Astrocyte (in vitro differentiated cells and primary cell): ENCODE results near the gene TMEM233.

Source experiments
- CTCF ChIP-seq: IDR thresholded peaks from 2 replicates; pipeline ENCODE4 v1.5.1; 2011; ENCODE audit warnings: low read depth, mild to moderate bottlenecking, inconsistent platforms, low read length, moderate library complexity; ENCODE audit not compliant: insufficient read depth
- EZH2 ChIP-seq: IDR thresholded peaks from 2 replicates; pipeline ENCODE4 v1.6.1; 2012; ENCODE audit warnings: mild to moderate bottlenecking, low read length, inconsistent platforms; ENCODE audit not compliant: insufficient read depth

GRCh38 chr12:119573086-119573485, 20.5 kb upstream of the TMEM233 start:
- no peak for TF ChIP-seq CTCF
- no peak for TF ChIP-seq EZH2
